Measurements from ENCODE around the gene ZNF384. TPM values are rescaled to one million over a fixed set of nuclear protein-coding genes. Genes with fewer than 3 reads are reported as not detected.

Gene ZNF384
- total RNA-seq, 1 experiment from 2014 or later, result 63.8 TPM

- TF ChIP-seq ETV6 (CRISPR knock-in tag; IDR thresholded peaks at IDR 0.05) (peak; percentile 98), MAX (CRISPR knock-in tag; IDR thresholded peaks at IDR 0.05) (peak; percentile 99), FOXK1 (CRISPR knock-in tag; IDR thresholded peaks at IDR 0.05) (peak; percentile 96), ELF4 (CRISPR knock-in tag; IDR thresholded peaks at IDR 0.05; ENCODE audit: low read depth) (0 out of 2 replicates have a peak, but pooled peaks have one; percentile 71), EMX1 (CRISPR knock-in tag; IDR thresholded peaks at IDR 0.05) (0 out of 2 replicates have a peak, but pooled peaks have one; percentile 33), FOXJ3 (CRISPR knock-in tag; IDR thresholded peaks at IDR 0.05; ENCODE audit: borderline replicate concordance) (no peak), ZNF232 (CRISPR knock-in tag; IDR thresholded peaks at IDR 0.05) (peak; percentile 92), ESRRA (CRISPR knock-in tag; IDR thresholded peaks at IDR 0.05; ENCODE audit: borderline replicate concordance) (peak; percentile 90), CREM (CRISPR knock-in tag; IDR thresholded peaks at IDR 0.05) (peak; percentile 84), ATF2 (CRISPR knock-in tag; IDR thresholded peaks at IDR 0.05; ENCODE audit: borderline replicate concordance, low read depth) (peak; percentile 93), TEAD4 (CRISPR knock-in tag; IDR thresholded peaks at IDR 0.05) (peak; percentile 80; the same call in 1 of the 2 replicates), JUN (CRISPR knock-in tag; IDR thresholded peaks at IDR 0.05) (0 out of 2 replicates have a peak, but pooled peaks have one; percentile 84), ZNF121 (CRISPR knock-in tag; IDR thresholded peaks at IDR 0.05) (peak; percentile 72), MYBL2 (CRISPR knock-in tag; IDR thresholded peaks at IDR 0.05) (peak; percentile 96), OVOL2 (CRISPR knock-in tag; IDR thresholded peaks at IDR 0.05; ENCODE audit: borderline replicate concordance) (no peak), IRF2 (CRISPR knock-in tag; IDR thresholded peaks at IDR 0.05; ENCODE audit: borderline replicate concordance, low read depth) (0 out of 2 replicates have a peak, but pooled peaks have one; percentile 66), CREB1 (CRISPR knock-in tag; IDR thresholded peaks at IDR 0.05) (peak; percentile 84; the same call in 1 of the 2 replicates), RORB (CRISPR knock-in tag; IDR thresholded peaks at IDR 0.05) (no peak), ZNF138 (CRISPR knock-in tag; conservative IDR thresholded peaks at IDR 0.05) (peak; percentile 96), TP53 (CRISPR knock-in tag; IDR thresholded peaks at IDR 0.05) (peak; percentile 97), ZNF263 (CRISPR knock-in tag; IDR thresholded peaks at IDR 0.05; ENCODE audit: low read depth) (peak; percentile 21; the same call in 1 of the 2 replicates)
- TF ChIP-seq, protein P1, sequence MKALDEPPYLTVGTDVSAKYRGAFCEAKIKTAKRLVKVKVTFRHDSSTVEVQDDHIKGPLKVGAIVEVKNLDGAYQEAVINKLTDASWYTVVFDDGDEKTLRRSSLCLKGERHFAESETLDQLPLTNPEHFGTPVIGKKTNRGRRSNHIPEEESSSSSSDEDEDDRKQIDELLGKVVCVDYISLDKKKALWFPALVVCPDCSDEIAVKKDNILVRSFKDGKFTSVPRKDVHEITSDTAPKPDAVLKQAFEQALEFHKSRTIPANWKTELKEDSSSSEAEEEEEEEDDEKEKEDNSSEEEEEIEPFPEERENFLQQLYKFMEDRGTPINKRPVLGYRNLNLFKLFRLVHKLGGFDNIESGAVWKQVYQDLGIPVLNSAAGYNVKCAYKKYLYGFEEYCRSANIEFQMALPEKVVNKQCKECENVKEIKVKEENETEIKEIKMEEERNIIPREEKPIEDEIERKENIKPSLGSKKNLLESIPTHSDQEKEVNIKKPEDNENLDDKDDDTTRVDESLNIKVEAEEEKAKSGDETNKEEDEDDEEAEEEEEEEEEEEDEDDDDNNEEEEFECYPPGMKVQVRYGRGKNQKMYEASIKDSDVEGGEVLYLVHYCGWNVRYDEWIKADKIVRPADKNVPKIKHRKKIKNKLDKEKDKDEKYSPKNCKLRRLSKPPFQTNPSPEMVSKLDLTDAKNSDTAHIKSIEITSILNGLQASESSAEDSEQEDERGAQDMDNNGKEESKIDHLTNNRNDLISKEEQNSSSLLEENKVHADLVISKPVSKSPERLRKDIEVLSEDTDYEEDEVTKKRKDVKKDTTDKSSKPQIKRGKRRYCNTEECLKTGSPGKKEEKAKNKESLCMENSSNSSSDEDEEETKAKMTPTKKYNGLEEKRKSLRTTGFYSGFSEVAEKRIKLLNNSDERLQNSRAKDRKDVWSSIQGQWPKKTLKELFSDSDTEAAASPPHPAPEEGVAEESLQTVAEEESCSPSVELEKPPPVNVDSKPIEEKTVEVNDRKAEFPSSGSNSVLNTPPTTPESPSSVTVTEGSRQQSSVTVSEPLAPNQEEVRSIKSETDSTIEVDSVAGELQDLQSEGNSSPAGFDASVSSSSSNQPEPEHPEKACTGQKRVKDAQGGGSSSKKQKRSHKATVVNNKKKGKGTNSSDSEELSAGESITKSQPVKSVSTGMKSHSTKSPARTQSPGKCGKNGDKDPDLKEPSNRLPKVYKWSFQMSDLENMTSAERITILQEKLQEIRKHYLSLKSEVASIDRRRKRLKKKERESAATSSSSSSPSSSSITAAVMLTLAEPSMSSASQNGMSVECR (CRISPR knock-in tag; IDR thresholded peaks at IDR 0.05; ENCODE audit: borderline replicate concordance), result peak; percentile 96
- TF ChIP-seq, protein P2, sequence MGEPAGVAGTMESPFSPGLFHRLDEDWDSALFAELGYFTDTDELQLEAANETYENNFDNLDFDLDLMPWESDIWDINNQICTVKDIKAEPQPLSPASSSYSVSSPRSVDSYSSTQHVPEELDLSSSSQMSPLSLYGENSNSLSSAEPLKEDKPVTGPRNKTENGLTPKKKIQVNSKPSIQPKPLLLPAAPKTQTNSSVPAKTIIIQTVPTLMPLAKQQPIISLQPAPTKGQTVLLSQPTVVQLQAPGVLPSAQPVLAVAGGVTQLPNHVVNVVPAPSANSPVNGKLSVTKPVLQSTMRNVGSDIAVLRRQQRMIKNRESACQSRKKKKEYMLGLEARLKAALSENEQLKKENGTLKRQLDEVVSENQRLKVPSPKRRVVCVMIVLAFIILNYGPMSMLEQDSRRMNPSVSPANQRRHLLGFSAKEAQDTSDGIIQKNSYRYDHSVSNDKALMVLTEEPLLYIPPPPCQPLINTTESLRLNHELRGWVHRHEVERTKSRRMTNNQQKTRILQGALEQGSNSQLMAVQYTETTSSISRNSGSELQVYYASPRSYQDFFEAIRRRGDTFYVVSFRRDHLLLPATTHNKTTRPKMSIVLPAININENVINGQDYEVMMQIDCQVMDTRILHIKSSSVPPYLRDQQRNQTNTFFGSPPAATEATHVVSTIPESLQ (CRISPR knock-in tag; IDR thresholded peaks at IDR 0.05), result no peak; the same call in 1 of the 2 replicates
- TF ChIP-seq, protein P3, sequence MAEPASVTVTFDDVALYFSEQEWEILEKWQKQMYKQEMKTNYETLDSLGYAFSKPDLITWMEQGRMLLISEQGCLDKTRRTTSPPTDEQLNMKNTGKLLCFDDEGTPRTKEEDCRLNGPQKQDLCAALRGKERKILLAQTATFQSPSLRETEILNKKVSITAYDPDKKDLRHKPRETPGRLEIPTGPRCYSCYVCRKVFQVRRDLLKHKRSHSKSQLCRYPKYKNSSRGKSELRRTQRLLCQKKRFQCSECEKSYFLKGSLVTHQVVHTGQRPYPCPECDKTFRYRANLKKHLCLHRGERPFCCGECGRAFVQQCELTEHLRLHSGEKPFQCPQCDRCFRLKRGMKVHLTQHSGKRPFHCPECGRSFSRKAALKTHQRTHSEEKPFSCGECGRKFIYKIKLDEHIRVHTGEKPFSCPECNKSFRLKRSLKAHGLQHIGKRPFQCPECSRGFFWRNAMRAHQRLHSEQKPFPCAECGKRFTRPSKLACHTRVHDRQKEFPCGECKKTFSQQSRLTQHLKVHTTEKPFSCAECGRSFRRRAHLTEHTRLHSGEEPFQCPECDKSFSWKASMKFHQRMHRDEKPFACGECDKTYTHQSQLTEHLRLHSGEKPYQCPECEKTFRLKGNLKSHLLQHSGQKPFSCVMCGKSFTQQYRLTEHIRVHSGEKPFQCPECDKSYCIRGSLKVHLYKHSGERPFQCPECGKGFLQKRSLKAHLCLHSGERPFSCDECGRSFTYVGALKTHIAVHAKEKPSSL (CRISPR knock-in tag; conservative IDR thresholded peaks at IDR 0.05), result no peak
- TF ChIP-seq, protein P4, sequence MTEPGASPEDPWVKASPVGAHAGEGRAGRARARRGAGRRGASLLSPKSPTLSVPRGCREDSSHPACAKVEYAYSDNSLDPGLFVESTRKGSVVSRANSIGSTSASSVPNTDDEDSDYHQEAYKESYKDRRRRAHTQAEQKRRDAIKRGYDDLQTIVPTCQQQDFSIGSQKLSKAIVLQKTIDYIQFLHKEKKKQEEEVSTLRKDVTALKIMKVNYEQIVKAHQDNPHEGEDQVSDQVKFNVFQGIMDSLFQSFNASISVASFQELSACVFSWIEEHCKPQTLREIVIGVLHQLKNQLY (CRISPR knock-in tag; IDR thresholded peaks at IDR 0.05), result peak; percentile 86
Observed at GRCh38 chr12:6620137-6620884, 68.9 kb downstream of the ZNF384 start (continued).
